Calu3 (cell line): ENCODE measurements around the gene ZFP36. TPM values are rescaled to one million over a fixed set of nuclear protein-coding genes. Genes with fewer than 3 reads are reported as not detected.

Experiments
- BruUV-seq: library from RNA; stranded (reverse); fragments of 400-500 nt; replicated peaks from 2 replicates; lab custom pipeline; 2021; lab: Mats Ljungman, UMichigan
- CTCF ChIA-PET: fragments of 300-600 bp; sonication (Branson Sonifier 250); formaldehyde crosslinking; loops from one replicate; lab custom pipeline; 2022; ENCODE audit warnings: antibody characterized with exemption; lab: Charles Lee
- DNase-seq: peaks from one replicate; pipeline ENCODE4 v3.0.0; 2022
- H3K27ac Mint-ChIP-seq: one replicate; pipeline ENCODE4 v1.8.0; 2022; ENCODE audit warnings: mixed read lengths; ENCODE audit not compliant: unreplicated experiment
- H3K27me3 Mint-ChIP-seq: one replicate; pipeline ENCODE4 v1.8.0; 2022; ENCODE audit warnings: mixed read lengths; ENCODE audit not compliant: unreplicated experiment
- H3K36me3 Mint-ChIP-seq: one replicate; pipeline ENCODE4 v1.8.0; 2022; ENCODE audit warnings: mild to moderate bottlenecking, moderate library complexity, mixed read lengths; ENCODE audit not compliant: insufficient read depth, unreplicated experiment
- H3K4me1 Mint-ChIP-seq: one replicate; pipeline ENCODE4 v1.8.0; 2022; ENCODE audit warnings: mild to moderate bottlenecking, low read depth, mixed read lengths; ENCODE audit not compliant: unreplicated experiment
- H3K4me3 Mint-ChIP-seq: one replicate; pipeline ENCODE4 v1.8.0; 2022; ENCODE audit warnings: mild to moderate bottlenecking, low read depth, moderate library complexity, mixed read lengths; ENCODE audit not compliant: unreplicated experiment
- H3K9me3 Mint-ChIP-seq: one replicate; pipeline ENCODE4 v1.8.0; 2022; ENCODE audit warnings: low read depth, mixed read lengths; ENCODE audit not compliant: unreplicated experiment
- CTCF ChIP-seq: fragments of 200-600 bp; IDR thresholded peaks from one replicate; pipeline ENCODE4 v1.8.0; 2022; ENCODE audit warnings: antibody characterized with exemption; ENCODE audit not compliant: unreplicated experiment
- intact Hi-C: fragments of 100-400 bp; cut with micrococcal nuclease; formaldehyde crosslinking; loops from one replicate; pipeline ENCODE4 v1.10.0; 2022; ENCODE audit not compliant: unreplicated experiment
- total RNA-seq: library from RNA; stranded (reverse); gene quantifications from 2 replicates; pipeline ENCODE4 v1.2.3, GENCODE V29; 2022

ZFP36 gene
- total RNA-seq, 1 experiment from 2014 or later = 70.8 TPM

GRCh38 chr19:39412100-39412866 is 5.6 kb downstream of the ZFP36 start, which contains the start of gene PLEKHG2:
Gene PLEKHG2 (plus strand): TSS chr19:39412669. CDS start chr19:39414087, 1,418 bp downstream.
- peak within 1 kb of the TSS; percentile 77 for H3K4me3 Mint-ChIP-seq
- H3K27me3 Mint-ChIP-seq = no peaks in the 10 kb centered on the region
- peak; percentile 93 for TF ChIP-seq CTCF
- H3K9me3 Mint-ChIP-seq = no peaks in the 10 kb centered on the region
- peaks cover 71% of the 10 kb centered on the region for H3K36me3 Mint-ChIP-seq
- peaks cover 45% of the 10 kb centered on the region for H3K4me1 Mint-ChIP-seq
- no TSS peak for BruUV-seq
- CTCF ChIA-PET = interaction anchor here (0.7 to 2.3 kb wide), 3 partner anchors 9 to 15 kb away, joined by 3 to 52 read pairs (median 10); no protein-coding TSS in a partner anchor
- intact Hi-C loops = loop anchor here (2.0 to 5.0 kb wide), 2 partner anchors 19 to 290 kb away; no protein-coding TSS in a partner anchor
- peak; percentile 99 for DNase-seq
- peak within 1 kb of the TSS; percentile 94 for H3K27ac Mint-ChIP-seq

GRCh38 chr19:39412867-39413271 is 6.2 kb downstream of the ZFP36 start:
- no peak for TF ChIP-seq CTCF
- DNase-seq = no peak
- intact Hi-C loops = loop anchor here (2.0 to 5.0 kb wide), 2 partner anchors 18 to 291 kb away; no protein-coding TSS in a partner anchor
- H3K4me3 Mint-ChIP-seq = peak overlapping the region; percentile 77
- H3K4me1 Mint-ChIP-seq = peaks cover 45% of the 10 kb centered on the region
- H3K27me3 Mint-ChIP-seq = no peaks in the 10 kb centered on the region
- BruUV-seq = no TSS peak
- H3K9me3 Mint-ChIP-seq = no peaks in the 10 kb centered on the region
- peaks cover 71% of the 10 kb centered on the region for H3K36me3 Mint-ChIP-seq
- CTCF ChIA-PET = interaction anchor here (1.0 to 2.3 kb wide), 2 partner anchors 15 kb away, joined by 5 to 52 read pairs; no protein-coding TSS in a partner anchor
- peak overlapping the region; percentile 94 for H3K27ac Mint-ChIP-seq

GRCh38 chr19:39413272-39413910 is 6.7 kb downstream of the ZFP36 start:
- H3K9me3 Mint-ChIP-seq = no peaks in the 10 kb centered on the region
- no peak for TF ChIP-seq CTCF
- BruUV-seq = no TSS peak
- H3K4me3 Mint-ChIP-seq = peak overlapping the region; percentile 77
- intact Hi-C loops = loop anchor here (2.0 to 5.0 kb wide), 2 partner anchors 17 to 291 kb away; no protein-coding TSS in a partner anchor
- peak; percentile 58 for DNase-seq
- CTCF ChIA-PET = interaction anchor here (0.6 to 1.7 kb wide), 4 partner anchors 12 to 22 kb away, joined by 3 to 5 read pairs (median 4); no protein-coding TSS in a partner anchor
- peaks cover 40% of the 10 kb centered on the region for H3K4me1 Mint-ChIP-seq
- no peaks in the 10 kb centered on the region for H3K27me3 Mint-ChIP-seq
- peaks cover 68% of the 10 kb centered on the region for H3K36me3 Mint-ChIP-seq
- peak overlapping the region; percentile 64 for H3K27ac Mint-ChIP-seq

- Mint-ChIP-seq H3K27ac (peak overlapping the region; percentile 64), H3K27me3 (no peaks in the 10 kb centered on the region), H3K36me3 (peaks cover 66% of the 10 kb centered on the region), H3K9me3 (no peaks in the 10 kb centered on the region), H3K4me3 (peak overlapping the region; percentile 77), H3K4me1 (peaks cover 33% of the 10 kb centered on the region)
- CTCF ChIA-PET = interaction anchor here (0.6 to 1.7 kb wide), 6 partner anchors 12 to 67 kb away, joined by 3 to 9 read pairs (median 4); partner anchors contain the start of gene TIMM50
- peak; percentile 60 for DNase-seq
- peak; percentile 23 for TF ChIP-seq CTCF
- intact Hi-C loops = loop anchor here (2.0 to 5.0 kb wide), 2 partner anchors 17 to 292 kb away; no protein-coding TSS in a partner anchor
- BruUV-seq = no TSS peak
Observed at GRCh38 chr19:39413911-39414608, 7.4 kb downstream of the ZFP36 start.
